K562 (cell line): ENCODE results near the gene PRELID3B. TPM values are rescaled to one million over a fixed set of nuclear protein-coding genes. Genes with fewer than 3 reads are reported as not detected.

Source experiments
- CHD1 ChIP-seq: fragments of 200-600 bp; sonication (generic); IDR thresholded peaks from one replicate; pipeline ENCODE4 v1.6.1; 2012; ENCODE audit warnings: mild to moderate bottlenecking, moderate library complexity, low read length, inconsistent platforms
- CTBP1 ChIP-seq: fragments of 450-650 bp; IDR thresholded peaks from 2 replicates; pipeline ENCODE4 v1.6.1; 2016; ENCODE audit warnings: borderline replicate concordance
- FOXA1 ChIP-seq: fragments of 450-650 bp; IDR thresholded peaks from 2 replicates; pipeline ENCODE4 v1.6.1; 2016; ENCODE audit warnings: mild to moderate bottlenecking, borderline replicate concordance
- GABPA ChIP-seq: fragments of 200-800 bp; sonication (Bioruptor generic); conservative IDR thresholded peaks from 2 replicates; pipeline ENCODE4 v1.6.1; 2016; ENCODE audit warnings: low read depth, missing genetic modification characterization, missing compliant biosample characterization
- POU5F1 ChIP-seq: fragments of 150-350 bp; IDR thresholded peaks from 2 replicates; pipeline ENCODE4 v1.6.1; 2014; ENCODE audit warnings: borderline replicate concordance, low read length, low read depth, mild to moderate bottlenecking; ENCODE audit not compliant: partially characterized antibody
- SRSF7 ChIP-seq: fragments of 200-400 bp; formaldehyde crosslinking; optimal IDR thresholded peaks from 2 replicates; pipeline ENCODE3; 2017; ENCODE audit warnings: mild to moderate bottlenecking, low read depth, low read length
- TCFL5 ChIP-seq: fragments of 250-450 bp; sonication (Bioruptor Pico); conservative IDR thresholded peaks from 2 replicates; pipeline ENCODE4 v1.6.1; 2021; ENCODE audit warnings: mild to moderate bottlenecking, moderate library complexity, matching md5 sums
- ZC3H4 ChIP-seq: sonication (generic); formaldehyde crosslinking; IDR thresholded peaks from 2 replicates; pipeline ENCODE4 v1.9.0; 2021; ENCODE audit warnings: missing genetic modification reagents, borderline replicate concordance
- ZNF12 ChIP-seq: sonication (generic); formaldehyde crosslinking; IDR thresholded peaks from 2 replicates; pipeline ENCODE4 v1.4.0; 2020; ENCODE audit warnings: mild to moderate bottlenecking, missing genetic modification reagents
- ZNF133 ChIP-seq: fragments of 250-450 bp; sonication (Bioruptor Pico); IDR thresholded peaks from 2 replicates; pipeline ENCODE4 v1.4.0; 2020; ENCODE audit warnings: mild to moderate bottlenecking
- polyA plus RNA-seq, 8 experiments: library from polyadenylated mRNA; depleted of rRNA in 4 of 8; stranded (reverse) in 5 of 8; unstranded in 3 of 8; fragments of >200 nt; fragmentation: Nextera tagmentation in 2 of 8; fragmentation: Illumina TruSeq in 1 of 8; extraction: Ambion mirVana in 2 of 8; extraction: Trizol in 1 of 8; gene quantifications; 2 replicates each; pipeline versions ENCODE4 v1.2.1 to v1.2.3, GENCODE V29; 2011 to 2014; ENCODE audit warnings: inconsistent platforms in 1 of 8, missing spikeins in 1 of 8
- total RNA-seq, 7 experiments: library from RNA; depleted of rRNA in 6 of 7; stranded (reverse); fragments of >200 nt in 6 of 7; fragmentation: Illumina TruSeq in 2 of 7; extraction: Trizol in 2 of 7; gene quantifications; 2 replicates each; pipeline versions ENCODE4 v1.2.1 to v1.2.3, GENCODE V29; 2011 to 2021; ENCODE audit warnings: low replicate concordance in 1 of 7
- TF ChIP-seq, protein P1 (sequence below): fragments of 200-600 bp; sonication (generic); IDR thresholded peaks from one replicate; pipeline ENCODE4 v1.6.1; 2012; ENCODE audit warnings: mild to moderate bottlenecking, low read depth, low read length, inconsistent platforms
- TF ChIP-seq, protein P2 (sequence below): fragments of 450-650 bp; formaldehyde crosslinking; conservative IDR thresholded peaks from 2 replicates; pipeline ENCODE4 v1.4.0; 2022; ENCODE audit warnings: mild to moderate bottlenecking, missing genetic modification characterization

PRELID3B gene
- total and polyA plus RNA-seq, 9 of the 15 experiments (the other 6 are each of a cell fraction or from before 2014, with no cell fraction given) = 77.0 to 186 (median 101) TPM

DNA sequence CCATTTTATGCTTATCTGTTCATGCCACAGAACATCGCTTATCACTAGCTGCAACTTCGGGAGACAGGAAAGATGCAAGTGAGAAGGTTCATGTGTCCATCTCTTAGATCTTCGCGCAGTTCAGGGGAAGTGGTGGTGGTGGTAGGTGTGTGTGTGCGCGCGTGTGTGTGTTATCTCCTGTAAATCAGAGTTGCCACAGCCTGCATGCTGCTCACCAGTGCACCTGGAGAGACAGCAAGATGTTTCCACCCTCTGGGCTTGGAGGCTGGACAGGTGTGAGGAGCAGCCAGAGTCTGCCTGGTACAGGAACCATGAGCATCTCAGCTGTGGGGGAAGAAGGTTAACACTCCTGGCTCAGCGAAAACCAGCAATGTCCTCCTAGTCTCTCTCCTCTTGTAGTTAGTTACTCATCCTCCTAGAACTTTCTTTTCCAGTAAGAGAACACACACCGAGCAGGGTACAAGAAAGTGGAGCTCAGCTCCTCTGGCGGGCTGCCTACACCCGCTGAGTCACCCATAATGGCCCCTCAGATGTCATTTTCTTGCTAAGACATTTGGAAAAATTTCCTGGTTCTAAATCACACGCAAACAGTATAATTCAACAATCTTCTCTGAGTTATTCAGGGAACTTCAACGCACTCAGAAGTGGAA lies 28.5 kb downstream of the PRELID3B start (continued):
- TF ChIP-seq, protein P1, sequence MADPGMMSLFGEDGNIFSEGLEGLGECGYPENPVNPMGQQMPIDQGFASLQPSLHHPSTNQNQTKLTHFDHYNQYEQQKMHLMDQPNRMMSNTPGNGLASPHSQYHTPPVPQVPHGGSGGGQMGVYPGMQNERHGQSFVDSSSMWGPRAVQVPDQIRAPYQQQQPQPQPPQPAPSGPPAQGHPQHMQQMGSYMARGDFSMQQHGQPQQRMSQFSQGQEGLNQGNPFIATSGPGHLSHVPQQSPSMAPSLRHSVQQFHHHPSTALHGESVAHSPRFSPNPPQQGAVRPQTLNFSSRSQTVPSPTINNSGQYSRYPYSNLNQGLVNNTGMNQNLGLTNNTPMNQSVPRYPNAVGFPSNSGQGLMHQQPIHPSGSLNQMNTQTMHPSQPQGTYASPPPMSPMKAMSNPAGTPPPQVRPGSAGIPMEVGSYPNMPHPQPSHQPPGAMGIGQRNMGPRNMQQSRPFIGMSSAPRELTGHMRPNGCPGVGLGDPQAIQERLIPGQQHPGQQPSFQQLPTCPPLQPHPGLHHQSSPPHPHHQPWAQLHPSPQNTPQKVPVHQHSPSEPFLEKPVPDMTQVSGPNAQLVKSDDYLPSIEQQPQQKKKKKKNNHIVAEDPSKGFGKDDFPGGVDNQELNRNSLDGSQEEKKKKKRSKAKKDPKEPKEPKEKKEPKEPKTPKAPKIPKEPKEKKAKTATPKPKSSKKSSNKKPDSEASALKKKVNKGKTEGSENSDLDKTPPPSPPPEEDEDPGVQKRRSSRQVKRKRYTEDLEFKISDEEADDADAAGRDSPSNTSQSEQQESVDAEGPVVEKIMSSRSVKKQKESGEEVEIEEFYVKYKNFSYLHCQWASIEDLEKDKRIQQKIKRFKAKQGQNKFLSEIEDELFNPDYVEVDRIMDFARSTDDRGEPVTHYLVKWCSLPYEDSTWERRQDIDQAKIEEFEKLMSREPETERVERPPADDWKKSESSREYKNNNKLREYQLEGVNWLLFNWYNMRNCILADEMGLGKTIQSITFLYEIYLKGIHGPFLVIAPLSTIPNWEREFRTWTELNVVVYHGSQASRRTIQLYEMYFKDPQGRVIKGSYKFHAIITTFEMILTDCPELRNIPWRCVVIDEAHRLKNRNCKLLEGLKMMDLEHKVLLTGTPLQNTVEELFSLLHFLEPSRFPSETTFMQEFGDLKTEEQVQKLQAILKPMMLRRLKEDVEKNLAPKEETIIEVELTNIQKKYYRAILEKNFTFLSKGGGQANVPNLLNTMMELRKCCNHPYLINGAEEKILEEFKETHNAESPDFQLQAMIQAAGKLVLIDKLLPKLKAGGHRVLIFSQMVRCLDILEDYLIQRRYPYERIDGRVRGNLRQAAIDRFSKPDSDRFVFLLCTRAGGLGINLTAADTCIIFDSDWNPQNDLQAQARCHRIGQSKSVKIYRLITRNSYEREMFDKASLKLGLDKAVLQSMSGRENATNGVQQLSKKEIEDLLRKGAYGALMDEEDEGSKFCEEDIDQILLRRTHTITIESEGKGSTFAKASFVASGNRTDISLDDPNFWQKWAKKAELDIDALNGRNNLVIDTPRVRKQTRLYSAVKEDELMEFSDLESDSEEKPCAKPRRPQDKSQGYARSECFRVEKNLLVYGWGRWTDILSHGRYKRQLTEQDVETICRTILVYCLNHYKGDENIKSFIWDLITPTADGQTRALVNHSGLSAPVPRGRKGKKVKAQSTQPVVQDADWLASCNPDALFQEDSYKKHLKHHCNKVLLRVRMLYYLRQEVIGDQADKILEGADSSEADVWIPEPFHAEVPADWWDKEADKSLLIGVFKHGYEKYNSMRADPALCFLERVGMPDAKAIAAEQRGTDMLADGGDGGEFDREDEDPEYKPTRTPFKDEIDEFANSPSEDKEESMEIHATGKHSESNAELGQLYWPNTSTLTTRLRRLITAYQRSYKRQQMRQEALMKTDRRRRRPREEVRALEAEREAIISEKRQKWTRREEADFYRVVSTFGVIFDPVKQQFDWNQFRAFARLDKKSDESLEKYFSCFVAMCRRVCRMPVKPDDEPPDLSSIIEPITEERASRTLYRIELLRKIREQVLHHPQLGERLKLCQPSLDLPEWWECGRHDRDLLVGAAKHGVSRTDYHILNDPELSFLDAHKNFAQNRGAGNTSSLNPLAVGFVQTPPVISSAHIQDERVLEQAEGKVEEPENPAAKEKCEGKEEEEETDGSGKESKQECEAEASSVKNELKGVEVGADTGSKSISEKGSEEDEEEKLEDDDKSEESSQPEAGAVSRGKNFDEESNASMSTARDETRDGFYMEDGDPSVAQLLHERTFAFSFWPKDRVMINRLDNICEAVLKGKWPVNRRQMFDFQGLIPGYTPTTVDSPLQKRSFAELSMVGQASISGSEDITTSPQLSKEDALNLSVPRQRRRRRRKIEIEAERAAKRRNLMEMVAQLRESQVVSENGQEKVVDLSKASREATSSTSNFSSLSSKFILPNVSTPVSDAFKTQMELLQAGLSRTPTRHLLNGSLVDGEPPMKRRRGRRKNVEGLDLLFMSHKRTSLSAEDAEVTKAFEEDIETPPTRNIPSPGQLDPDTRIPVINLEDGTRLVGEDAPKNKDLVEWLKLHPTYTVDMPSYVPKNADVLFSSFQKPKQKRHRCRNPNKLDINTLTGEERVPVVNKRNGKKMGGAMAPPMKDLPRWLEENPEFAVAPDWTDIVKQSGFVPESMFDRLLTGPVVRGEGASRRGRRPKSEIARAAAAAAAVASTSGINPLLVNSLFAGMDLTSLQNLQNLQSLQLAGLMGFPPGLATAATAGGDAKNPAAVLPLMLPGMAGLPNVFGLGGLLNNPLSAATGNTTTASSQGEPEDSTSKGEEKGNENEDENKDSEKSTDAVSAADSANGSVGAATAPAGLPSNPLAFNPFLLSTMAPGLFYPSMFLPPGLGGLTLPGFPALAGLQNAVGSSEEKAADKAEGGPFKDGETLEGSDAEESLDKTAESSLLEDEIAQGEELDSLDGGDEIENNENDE = no peak
- TF ChIP-seq, protein P2, sequence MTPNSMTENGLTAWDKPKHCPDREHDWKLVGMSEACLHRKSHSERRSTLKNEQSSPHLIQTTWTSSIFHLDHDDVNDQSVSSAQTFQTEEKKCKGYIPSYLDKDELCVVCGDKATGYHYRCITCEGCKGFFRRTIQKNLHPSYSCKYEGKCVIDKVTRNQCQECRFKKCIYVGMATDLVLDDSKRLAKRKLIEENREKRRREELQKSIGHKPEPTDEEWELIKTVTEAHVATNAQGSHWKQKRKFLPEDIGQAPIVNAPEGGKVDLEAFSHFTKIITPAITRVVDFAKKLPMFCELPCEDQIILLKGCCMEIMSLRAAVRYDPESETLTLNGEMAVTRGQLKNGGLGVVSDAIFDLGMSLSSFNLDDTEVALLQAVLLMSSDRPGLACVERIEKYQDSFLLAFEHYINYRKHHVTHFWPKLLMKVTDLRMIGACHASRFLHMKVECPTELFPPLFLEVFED (CRISPR knock-in tag) = no peak
- TF ChIP-seq GABPA (tag) (no peak), FOXA1 (no peak), ZNF12 (CRISPR knock-in tag) (no peak), TCFL5 (no peak), ZNF133 (CRISPR knock-in tag) (no peak), ZC3H4 (no peak), CHD1 (peak; percentile 31), POU5F1 (no peak), SRSF7 (no peak), CTBP1 (peak; percentile 78)
